Fibroblast of villous mesenchyme (primary cell): ENCODE measurements around the gene ORC3. TPM values are rescaled to one million over a fixed set of nuclear protein-coding genes. Genes with fewer than 3 reads are reported as not detected.
A peak's percentile ranks its signal among the peaks of the same experiment; 100 is the strongest.

Experiments
- DNase-seq: peaks from one replicate; pipeline ENCODE4 v3.0.0-alpha.2; 2010; ENCODE audit warnings: low read depth
- H3K4me3 ChIP-seq: 2 replicates; pipeline ENCODE4 v1.5.1; 2011; ENCODE audit warnings: low read depth, mild to moderate bottlenecking, low read length
- CTCF ChIP-seq: IDR thresholded peaks from 2 replicates; pipeline ENCODE4 v1.5.1; 2012; ENCODE audit warnings: low read depth, mild to moderate bottlenecking, low read length; ENCODE audit not compliant: insufficient read depth
- total RNA-seq: library from RNA; depleted of rRNA; stranded (reverse); fragments of >200 nt; gene quantifications from 2 replicates; pipeline ENCODE4 v1.2.3, GENCODE V29; 2012

Gene ORC3
- total RNA-seq, 1 donor = 32.0 TPM

- no peak for TF ChIP-seq CTCF
- no peak overlapping the region for H3K4me3 ChIP-seq
Measured at GRCh38 chr6:87551799-87552198, 38.1 kb upstream of the ORC3 start.

GRCh38 chr6:87553159-87553765 is 36.7 kb upstream of the ORC3 start:
- DNase-seq = peak; percentile 53
- no peak for TF ChIP-seq CTCF
- H3K4me3 ChIP-seq = no peak overlapping the region

More at GRCh38 chr6:87551799-87552198, 38.1 kb upstream of the ORC3 start:
- no peak for DNase-seq

- no peak overlapping the region for H3K4me3 ChIP-seq
- TF ChIP-seq CTCF = no peak
- DNase-seq = no peak
Measured at GRCh38 chr6:87555506-87555905, 34.4 kb upstream of the ORC3 start.

GRCh38 chr6:87558446-87558845 is 31.5 kb upstream of the ORC3 start:
- TF ChIP-seq CTCF = no peak
- peak; percentile 42 for DNase-seq

GRCh38 chr6:87561017-87561416 is 28.9 kb upstream of the ORC3 start:
- no peak for DNase-seq
- H3K4me3 ChIP-seq = no peak overlapping the region
- TF ChIP-seq CTCF = no peak

More at GRCh38 chr6:87558446-87558845, 31.5 kb upstream of the ORC3 start:
- H3K4me3 ChIP-seq = no peak overlapping the region

- TF ChIP-seq CTCF = no peak
- H3K4me3 ChIP-seq = no peak overlapping the region
- peak; percentile 64 for DNase-seq
Measured at GRCh38 chr6:87572021-87572420, 17.9 kb upstream of the ORC3 start.

- H3K4me3 ChIP-seq = no peak overlapping the region
- TF ChIP-seq CTCF = no peak
- DNase-seq = no peak
Measured at GRCh38 chr6:87572883-87573282, 17.1 kb upstream of the ORC3 start.
